IMR-90 (cell line): ENCODE results near the gene LGI2. TPM values are rescaled to one million over a fixed set of nuclear protein-coding genes. Genes with fewer than 3 reads are reported as not detected.

Experiments
- ATAC-seq: fragments of 200-7000 bp; cut with Tn5 transposase; 2 replicates; pipeline ENCODE4 v1.9.1; 2020; ENCODE audit warnings: low read depth, mild to moderate bottlenecking, moderate library complexity
- BruUV-seq: library from RNA; stranded (reverse); fragments of 400-500 nt; replicated peaks from 2 replicates; lab custom pipeline; 2021; lab: Mats Ljungman, UMichigan
- CTCF ChIA-PET: fragments of 300-600 bp; formaldehyde crosslinking; extraction: SDS; loops from one replicate; lab custom pipeline; 2021; ENCODE audit warnings: antibody characterized with exemption; lab: Yijun Ruan, JAX
- POLR2A ChIA-PET: fragments of 300-600 bp; sonication (Branson Sonifier 250); formaldehyde crosslinking; loops from one replicate; lab custom pipeline; 2022; ENCODE audit warnings: antibody characterized with exemption; ENCODE audit not compliant: unreplicated experiment; lab: Charles Lee
- DNase-seq: peaks from one replicate; pipeline ENCODE4 v3.0.0; 2013
- H2AFZ ChIP-seq: replicated peaks from 2 replicates; pipeline ENCODE3; 2013; ENCODE audit warnings: low read length, mild to moderate bottlenecking; ENCODE audit not compliant: poor library complexity
- H2AK5ac ChIP-seq: 2 replicates; pipeline ENCODE4 v1.6.1; 2013; ENCODE audit warnings: low read depth, low read length, inconsistent platforms
- H2AK9ac ChIP-seq: replicated peaks from 2 replicates; pipeline ENCODE3; 2013; ENCODE audit warnings: mild to moderate bottlenecking, low read depth, low read length, moderate library complexity; ENCODE audit not compliant: poor library complexity
- H2BK120ac ChIP-seq: 2 replicates; pipeline ENCODE4 v1.6.1; 2013; ENCODE audit warnings: low read depth, low read length, inconsistent platforms
- H2BK15ac ChIP-seq: 3 replicates; pipeline ENCODE4 v1.6.1; 2013; ENCODE audit warnings: low read depth, low read length, inconsistent platforms
- H2BK20ac ChIP-seq: 2 replicates; pipeline ENCODE4 v1.6.1; 2013; ENCODE audit warnings: low read depth, mild to moderate bottlenecking, inconsistent platforms, low read length, moderate library complexity
- H2BK5ac ChIP-seq: 2 replicates; pipeline ENCODE4 v1.6.1; 2013; ENCODE audit warnings: mild to moderate bottlenecking, low read depth, low read length, inconsistent platforms; ENCODE audit not compliant: poor library complexity, severe bottlenecking
- H3K14ac ChIP-seq: replicated peaks from 2 replicates; pipeline ENCODE4 v1.6.1; 2013; ENCODE audit warnings: low read depth, low read length, inconsistent platforms
- H3K18ac ChIP-seq: 2 replicates; pipeline ENCODE4 v1.6.1; 2013; ENCODE audit warnings: low read depth, low read length, control low read depth
- H3K23ac ChIP-seq: 2 replicates; pipeline ENCODE4 v1.6.1; 2013; ENCODE audit warnings: low read depth, low read length, inconsistent platforms
- H3K27ac ChIP-seq: 2 replicates; pipeline ENCODE4 v1.5.1; 2013; ENCODE audit warnings: mild to moderate bottlenecking, control low read depth, low read length; ENCODE audit not compliant: insufficient read depth
- H3K27me3 ChIP-seq: 2 replicates; pipeline ENCODE4 v1.6.1; 2013; ENCODE audit warnings: low read length; ENCODE audit not compliant: control insufficient read depth, insufficient read depth
- H3K36me3 ChIP-seq: 2 replicates; pipeline ENCODE4 v1.6.1; 2013; ENCODE audit warnings: low read length, mixed read lengths; ENCODE audit not compliant: control insufficient read depth, insufficient read depth
- H3K4ac ChIP-seq: 2 replicates; pipeline ENCODE4 v1.6.1; 2013; ENCODE audit warnings: low read depth, low read length, inconsistent platforms
- H3K4me1 ChIP-seq: 2 replicates; pipeline ENCODE4 v1.6.1; 2013; ENCODE audit warnings: low read length, mixed read lengths; ENCODE audit not compliant: control insufficient read depth, insufficient read depth
- H3K4me2 ChIP-seq: 2 replicates; pipeline ENCODE4 v1.6.1; 2013; ENCODE audit warnings: low read depth, mild to moderate bottlenecking, control low read depth, low read length, moderate library complexity
- H3K4me3 ChIP-seq: 2 replicates; pipeline ENCODE4 v1.5.1; 2013; ENCODE audit warnings: low read depth, mild to moderate bottlenecking, control low read depth, low read length, moderate library complexity; ENCODE audit not compliant: insufficient read depth
- H3K56ac ChIP-seq: 2 replicates; pipeline ENCODE4 v1.6.1; 2013; ENCODE audit warnings: low read length, inconsistent platforms; ENCODE audit not compliant: insufficient read depth; ENCODE audit errors: extremely low read depth
- H3K79me1 ChIP-seq, 2 experiments: 2 replicates each; pipeline ENCODE4 v1.6.1; 2013; ENCODE audit warnings: low read length in 2 of 2, inconsistent platforms in 1 of 2, low read depth in 1 of 2
- H3K9ac ChIP-seq: 2 replicates; pipeline ENCODE4 v1.6.1; 2013; ENCODE audit warnings: low read depth, low read length, control low read depth
- H3K9me1 ChIP-seq: 2 replicates; pipeline ENCODE4 v1.6.1; 2013; ENCODE audit warnings: low read length, inconsistent platforms; ENCODE audit not compliant: insufficient read depth
- H3K9me3 ChIP-seq: 2 replicates; pipeline ENCODE4 v1.6.1; 2013; ENCODE audit warnings: low read length; ENCODE audit not compliant: control insufficient read depth, insufficient read depth
- H4K20me1 ChIP-seq: 2 replicates; pipeline ENCODE4 v1.6.1; 2013; ENCODE audit warnings: low read length, inconsistent platforms; ENCODE audit not compliant: insufficient read depth
- H4K5ac ChIP-seq: 2 replicates; pipeline ENCODE4 v1.6.1; 2013; ENCODE audit warnings: mild to moderate bottlenecking, low read depth, low read length, control low read depth
- H4K8ac ChIP-seq, 2 experiments: 2 replicates each; pipeline ENCODE4 v1.6.1; 2013; ENCODE audit warnings: low read depth in 2 of 2, low read length in 2 of 2, control low read depth in 1 of 2, inconsistent platforms in 1 of 2
- H4K91ac ChIP-seq: 2 replicates; pipeline ENCODE4 v1.6.1; 2013; ENCODE audit warnings: low read depth, low read length, inconsistent platforms; ENCODE audit not compliant: insufficient read depth
- BHLHE40 ChIP-seq: fragments of 150-350 bp; IDR thresholded peaks from 2 replicates; pipeline ENCODE4 v1.6.1; 2016; ENCODE audit warnings: mild to moderate bottlenecking, low read depth, low read length
- FOS ChIP-seq: fragments of 150-350 bp; IDR thresholded peaks from 2 replicates; pipeline ENCODE4 v1.6.1; 2016; ENCODE audit warnings: low read depth, low read length
- MAFK ChIP-seq: IDR thresholded peaks from 2 replicates; pipeline ENCODE4 v1.6.1; 2012; ENCODE audit warnings: low read depth, low read length, improper control_type of control experiment
- MAZ ChIP-seq: IDR thresholded peaks from 2 replicates; pipeline ENCODE4 v1.6.1; 2012; ENCODE audit warnings: low read depth, mild to moderate bottlenecking, low read length, improper control_type of control experiment, moderate library complexity, borderline replicate concordance
- RAD21 ChIP-seq: IDR thresholded peaks from 2 replicates; pipeline ENCODE4 v1.6.1; 2012; ENCODE audit warnings: low read length, improper control_type of control experiment
- RCOR1 ChIP-seq: IDR thresholded peaks from 2 replicates; pipeline ENCODE4 v1.6.1; 2012; ENCODE audit warnings: mild to moderate bottlenecking, low read length, improper control_type of control experiment; ENCODE audit not compliant: insufficient replicate concordance
- RFX5 ChIP-seq: IDR thresholded peaks from 2 replicates; pipeline ENCODE4 v1.8.0; 2012; ENCODE audit warnings: low read depth, mild to moderate bottlenecking, low read length, moderate library complexity
- WGBS, 2 experiments: methylation state at CpG; one replicate each; pipeline versions ENCODE4 v1.1.5 to v1.1.7; 2013; ENCODE audit warnings: missing lambda C conversion rate in 2 of 2; ENCODE audit not compliant: insufficient read length in 1 of 2; ENCODE audit errors: extremely low coverage in 2 of 2; 5-methylcytosine and 5-hydroxymethylcytosine counted together
- dilution Hi-C: fragments of 300-500 bp; cut with HindIII; formaldehyde crosslinking; loops from one replicate; pipeline ENCODE4 v1.14.3; 2018; ENCODE audit warnings: low sequenced_read_pairs; ENCODE audit not compliant: unreplicated experiment
- in situ Hi-C: fragments of 300-500 bp; cut with MboI; formaldehyde crosslinking; loops from 3 replicates; pipeline ENCODE4 v1.14.3; 2019; ENCODE audit warnings: low sequenced_read_pairs, inconsistent platforms, mixed read lengths
- intact Hi-C: fragments of 100-400 bp; cut with micrococcal nuclease; formaldehyde crosslinking; loops from 2 replicates; pipeline ENCODE4 v1.10.0; 2022
- polyA plus RNA-seq, 3 experiments: library from polyadenylated mRNA; depleted of rRNA; stranded (reverse); fragments of >200 nt; gene quantifications; 2 replicates each; pipeline ENCODE4 v1.2.3, GENCODE V29; 2012; ENCODE audit warnings: low replicate concordance in 1 of 3
- total RNA-seq: library from RNA; depleted of rRNA; stranded (reverse); fragments of >200 nt; gene quantifications from 2 replicates; pipeline ENCODE4 v1.2.3, GENCODE V29; 2012
- TF ChIP-seq, protein P1 (sequence below): conservative IDR thresholded peaks from 2 replicates; pipeline ENCODE4 v1.5.1; 2012; ENCODE audit warnings: mild to moderate bottlenecking, low read depth, low read length, improper control_type of control experiment
- TF ChIP-seq, protein P2 (sequence below): fragments of 150-350 bp; IDR thresholded peaks from 2 replicates; pipeline ENCODE4 v1.6.1; 2017; ENCODE audit warnings: mild to moderate bottlenecking, antibody characterized with exemption, low read length, low read depth

Gene LGI2
- total and polyA plus RNA-seq, 2 of the 4 experiments (the other 2 are of a cell fraction), result not detected

DNA sequence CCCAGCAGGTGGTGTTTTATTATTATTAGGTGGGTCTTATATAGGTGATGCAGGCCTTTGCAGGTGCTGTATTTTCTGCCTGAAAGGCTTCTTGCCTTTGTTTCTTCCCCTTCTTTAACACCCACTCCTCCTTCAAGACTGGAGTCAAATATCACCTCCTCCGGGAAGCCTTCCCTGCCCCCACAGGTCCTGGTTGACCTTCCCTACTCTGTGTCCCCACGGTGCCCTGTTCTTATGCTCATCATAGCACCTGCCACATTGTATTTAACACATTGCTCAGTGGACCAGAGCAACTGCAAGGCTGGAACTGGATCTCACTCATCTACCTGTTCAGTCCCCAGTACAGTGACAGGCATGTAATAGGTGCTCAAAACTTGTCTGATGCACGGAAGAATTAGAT, 39.8 kb upstream of the LGI2 start:
- no peak overlapping the region for H2AFZ ChIP-seq
- H4K91ac ChIP-seq, result no peak overlapping the region
- H3K27me3 ChIP-seq, result peaks cover 12% of the 10 kb centered on the region
- no peak overlapping the region for H2AK9ac ChIP-seq
- WGBS, 2 experiments, result no CpG with 5 or more reads among the region's 3 CpGs
- intact Hi-C loops, result no loop called here
- DNase-seq, result no peak
- H2BK5ac ChIP-seq, result no peak overlapping the region
- H3K4ac ChIP-seq, result no peak overlapping the region
- ATAC-seq, result no peak
- no peak overlapping the region for H4K8ac ChIP-seq
- no peaks in the 10 kb centered on the region for H3K4me1 ChIP-seq
- H4K20me1 ChIP-seq, result no peaks in the 10 kb centered on the region
- H2AK5ac ChIP-seq, result no peak overlapping the region
- H3K18ac ChIP-seq, result no peak overlapping the region
- dilution Hi-C loops, result no loop called here
- H2BK20ac ChIP-seq, result no peak overlapping the region
- ChIA-PET POLR2A (no interaction called here), CTCF (interaction anchor here (0.6 kb wide), 1 partner anchor 1500 kb away, joined by 5 read pairs; no protein-coding TSS in a partner anchor)
- no peak overlapping the region for H4K5ac ChIP-seq
- H3K23ac ChIP-seq, result no peak overlapping the region
- H3K9me3 ChIP-seq, result no peaks in the 10 kb centered on the region
- in situ Hi-C loops, result no loop called here
- TF ChIP-seq MAFK, result no peak
- TF ChIP-seq BHLHE40, result no peak
- TF ChIP-seq, protein P1, sequence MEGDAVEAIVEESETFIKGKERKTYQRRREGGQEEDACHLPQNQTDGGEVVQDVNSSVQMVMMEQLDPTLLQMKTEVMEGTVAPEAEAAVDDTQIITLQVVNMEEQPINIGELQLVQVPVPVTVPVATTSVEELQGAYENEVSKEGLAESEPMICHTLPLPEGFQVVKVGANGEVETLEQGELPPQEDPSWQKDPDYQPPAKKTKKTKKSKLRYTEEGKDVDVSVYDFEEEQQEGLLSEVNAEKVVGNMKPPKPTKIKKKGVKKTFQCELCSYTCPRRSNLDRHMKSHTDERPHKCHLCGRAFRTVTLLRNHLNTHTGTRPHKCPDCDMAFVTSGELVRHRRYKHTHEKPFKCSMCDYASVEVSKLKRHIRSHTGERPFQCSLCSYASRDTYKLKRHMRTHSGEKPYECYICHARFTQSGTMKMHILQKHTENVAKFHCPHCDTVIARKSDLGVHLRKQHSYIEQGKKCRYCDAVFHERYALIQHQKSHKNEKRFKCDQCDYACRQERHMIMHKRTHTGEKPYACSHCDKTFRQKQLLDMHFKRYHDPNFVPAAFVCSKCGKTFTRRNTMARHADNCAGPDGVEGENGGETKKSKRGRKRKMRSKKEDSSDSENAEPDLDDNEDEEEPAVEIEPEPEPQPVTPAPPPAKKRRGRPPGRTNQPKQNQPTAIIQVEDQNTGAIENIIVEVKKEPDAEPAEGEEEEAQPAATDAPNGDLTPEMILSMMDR, result no peak
- TF ChIP-seq RFX5, result no peak
- TF ChIP-seq MAZ, result no peak
- no peak for TF ChIP-seq FOS
- TF ChIP-seq, protein P2, sequence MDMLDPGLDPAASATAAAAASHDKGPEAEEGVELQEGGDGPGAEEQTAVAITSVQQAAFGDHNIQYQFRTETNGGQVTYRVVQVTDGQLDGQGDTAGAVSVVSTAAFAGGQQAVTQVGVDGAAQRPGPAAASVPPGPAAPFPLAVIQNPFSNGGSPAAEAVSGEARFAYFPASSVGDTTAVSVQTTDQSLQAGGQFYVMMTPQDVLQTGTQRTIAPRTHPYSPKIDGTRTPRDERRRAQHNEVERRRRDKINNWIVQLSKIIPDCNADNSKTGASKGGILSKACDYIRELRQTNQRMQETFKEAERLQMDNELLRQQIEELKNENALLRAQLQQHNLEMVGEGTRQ, result no peak
- no peak for TF ChIP-seq RAD21
- TF ChIP-seq RCOR1, result no peak
- H3K4me2 ChIP-seq, result no peak overlapping the region
- H3K56ac ChIP-seq, result no peak overlapping the region
- H3K14ac ChIP-seq, result no peak overlapping the region
- BruUV-seq, result no TSS peak
- H3K9ac ChIP-seq, result no peak overlapping the region
- no peak overlapping the region for H2BK120ac ChIP-seq
- no peaks in the 10 kb centered on the region for H3K36me3 ChIP-seq
- no peak overlapping the region for H2BK15ac ChIP-seq
- no peak overlapping the region for H3K4me3 ChIP-seq
- H3K79me1 ChIP-seq, result no peaks in the 10 kb centered on the region
- H3K27ac ChIP-seq, result no peak overlapping the region
- H3K9me1 ChIP-seq, result no peaks in the 10 kb centered on the region
